Measurements from ENCODE around the gene CD2AP.

GRCh38 chr6:47674673-47675072 is 197.1 kb downstream of the CD2AP start:
- TF ChIP-seq CTCF (IDR thresholded peaks at IDR 0.05): no peak
- no peak for TF ChIP-seq EP300 (IDR thresholded peaks at IDR 0.05)

Data from gastroesophageal sphincter (tissue), 3 donors.